Stimulated activated CD4-positive, alpha-beta T cell treated with anti-CD3 and anti-CD28 coated beads, Interleukin-1b, Interleukin-23, amount 100 ng/mL, for 24 hours (primary cell): ENCODE data around the gene RAB27B.
"Not testable (repeated sequence)": the region's sequence is repeated elsewhere in the genome, so short reads cannot be mapped to it uniquely, and the experiment has no call there.

Experiments
- DNase-seq, 4 experiments: peaks; one replicate each; pipeline ENCODE4 v3.0.0-alpha.2; 2020; ENCODE audit warnings: low read depth in 4 of 4, low spot score in 1 of 4

Gene RAB27B

GRCh38 chr18:54828281-54828881 lies at the start of gene RAB27B:
RAB27B (plus strand) TSS chr18:54828477; CDS start chr18:54877586, 49,109 bp downstream.
- peak; percentile 25 to 62 (median 51) for DNase-seq

- DNase-seq = no peak
These were observed 47.9 kb upstream of the RAB27B start for GRCh38 chr18:54780285-54780861.

DNA sequence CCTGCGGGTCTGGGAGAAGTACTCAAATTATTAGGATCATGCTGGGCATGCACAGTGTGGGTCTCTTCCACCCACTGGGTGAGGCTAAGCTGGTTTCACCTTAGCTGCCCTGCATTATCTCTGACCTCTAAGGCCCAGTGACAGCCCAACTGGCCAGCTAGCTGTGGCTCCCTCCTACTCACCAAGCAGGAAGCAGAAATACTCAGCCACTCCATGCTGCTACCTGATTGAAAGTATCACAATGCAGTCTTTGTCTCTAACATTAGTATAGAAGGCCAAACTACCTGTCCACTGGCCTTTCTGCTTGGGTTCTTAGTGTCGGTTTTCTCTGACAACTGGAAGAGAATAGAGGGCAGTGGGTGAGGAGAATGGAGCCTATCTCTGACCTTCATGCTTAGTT lies 47.3 kb upstream of the RAB27B start:
- DNase-seq = no peak

- no peak for DNase-seq
These were observed 45.1 kb upstream of the RAB27B start for GRCh38 chr18:54783139-54783538.

DNA sequence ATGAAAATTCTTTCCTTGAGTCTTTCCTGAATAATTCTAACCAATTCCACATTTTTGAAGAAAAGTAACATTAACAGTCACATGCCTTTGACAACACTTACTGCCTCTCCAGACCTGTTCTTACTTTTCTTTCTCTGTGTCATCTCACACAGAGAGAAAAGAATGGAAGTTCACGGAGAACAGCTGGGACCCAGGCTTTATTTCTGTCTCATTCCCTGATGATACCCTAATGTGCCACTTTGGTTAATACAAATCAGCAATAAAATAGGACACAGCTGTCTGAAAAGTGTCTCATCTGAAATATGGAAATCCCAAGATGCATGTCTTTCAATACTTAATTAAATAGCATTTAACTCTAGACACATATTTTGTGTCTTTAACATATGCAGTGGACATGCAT lies 42.1 kb upstream of the RAB27B start:
- no peak for DNase-seq

DNA sequence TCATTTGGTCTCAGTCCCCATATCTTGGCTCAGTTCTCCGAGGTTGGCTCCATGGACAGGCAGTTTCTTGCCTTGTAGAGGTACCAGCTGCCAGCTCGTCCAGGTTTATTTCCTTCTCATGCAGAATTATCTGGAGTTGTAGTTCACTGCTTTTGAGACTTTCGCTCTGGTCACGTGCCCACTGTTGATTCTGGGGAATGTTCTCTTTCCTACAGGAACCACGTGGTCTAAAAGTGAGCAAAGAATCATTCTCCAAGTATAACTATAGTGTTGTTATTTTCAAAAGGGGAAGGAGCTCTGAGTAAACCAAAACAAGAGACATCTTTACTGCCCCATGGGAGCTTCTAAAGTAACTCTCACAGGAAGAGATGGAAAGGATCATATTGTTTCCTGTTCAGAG lies 41.2 kb upstream of the RAB27B start:
- DNase-seq = no peak

GRCh38 chr18:54787616-54788015 lies 40.7 kb upstream of the RAB27B start:
- no peak for DNase-seq

GRCh38 chr18:54790109-54790508 lies 38.2 kb upstream of the RAB27B start:
- DNase-seq = no peak

DNA sequence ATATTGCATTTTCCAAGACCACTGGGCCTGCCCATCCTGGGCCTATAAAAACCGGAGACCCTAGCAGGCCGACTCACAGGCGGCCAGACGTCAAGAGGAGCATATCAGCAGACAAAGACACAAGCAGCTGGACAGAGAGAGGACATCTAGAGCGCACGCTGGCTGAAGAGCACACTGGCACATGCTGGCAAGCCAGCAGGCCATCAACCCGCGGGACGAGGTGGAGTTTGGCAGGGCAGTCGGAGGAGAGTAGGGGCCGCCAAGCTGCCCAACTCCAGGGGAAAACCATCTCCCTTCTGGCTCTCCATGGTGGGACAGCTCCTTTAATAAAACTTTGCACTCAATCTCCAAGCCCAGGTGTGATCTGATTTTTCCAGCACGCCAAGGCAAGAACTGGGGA lies 36.6 kb upstream of the RAB27B start:
- no peak for DNase-seq

DNA sequence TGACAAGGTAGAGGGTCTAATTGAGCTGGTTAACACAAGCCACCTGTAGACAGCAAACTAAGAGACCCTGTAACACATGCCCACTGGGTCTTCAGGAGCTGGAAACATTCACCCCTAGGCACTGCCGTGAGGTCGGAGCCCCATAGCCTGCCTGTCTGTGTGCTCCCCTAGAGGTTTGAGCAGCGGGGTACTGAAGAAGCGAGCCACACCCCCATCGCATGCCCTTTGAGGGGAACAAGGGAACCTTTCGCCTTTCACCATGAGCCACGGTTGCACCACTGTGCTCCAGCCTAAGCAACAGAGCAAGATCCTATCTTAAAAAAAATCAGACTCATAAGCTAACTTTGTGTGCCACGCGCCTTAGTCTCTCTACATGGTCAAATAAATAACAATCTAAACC lies 36.2 kb upstream of the RAB27B start:
- no peak for DNase-seq

GRCh38 chr18:54794823-54795222 lies 33.5 kb upstream of the RAB27B start:
- DNase-seq = no peak

DNA sequence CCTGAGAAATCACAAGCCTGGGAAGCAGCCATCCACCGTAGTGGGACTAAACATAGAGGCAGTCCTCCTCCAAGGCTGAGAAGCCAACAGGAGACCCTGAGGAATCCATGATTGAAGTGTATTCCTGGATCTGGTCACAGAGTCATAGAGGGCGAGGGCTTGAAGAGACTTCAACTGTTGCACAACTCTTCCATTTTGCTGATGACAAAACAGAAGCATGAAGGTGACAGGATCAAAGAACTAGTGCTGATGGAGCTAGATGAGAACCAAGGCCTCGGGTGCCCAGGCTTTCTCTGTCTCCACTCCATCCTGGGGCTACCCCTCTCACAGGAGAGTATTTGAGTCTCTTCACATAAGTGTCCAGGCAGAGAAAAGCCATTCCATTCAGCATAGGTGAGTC lies 30.1 kb upstream of the RAB27B start:
- no peak for DNase-seq

DNA sequence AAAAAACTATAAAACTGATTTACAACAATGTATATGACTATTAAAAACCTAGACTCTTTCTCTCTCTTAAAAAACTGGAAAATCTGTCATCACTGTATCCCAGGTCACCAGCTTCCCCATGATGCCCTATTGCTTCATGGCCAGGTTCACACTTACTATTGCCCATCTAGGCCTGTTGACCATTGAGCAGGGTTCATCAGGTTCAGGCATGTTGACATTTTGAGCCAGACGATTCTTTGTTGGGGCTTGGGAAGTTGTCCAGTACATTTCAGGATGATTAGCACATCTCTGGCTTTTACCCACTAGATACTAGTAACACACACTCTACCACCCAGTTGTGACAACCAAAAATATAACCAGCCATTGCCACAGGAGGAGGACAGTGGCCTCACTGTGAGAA lies 26.9 kb upstream of the RAB27B start:
- no peak for DNase-seq

DNA sequence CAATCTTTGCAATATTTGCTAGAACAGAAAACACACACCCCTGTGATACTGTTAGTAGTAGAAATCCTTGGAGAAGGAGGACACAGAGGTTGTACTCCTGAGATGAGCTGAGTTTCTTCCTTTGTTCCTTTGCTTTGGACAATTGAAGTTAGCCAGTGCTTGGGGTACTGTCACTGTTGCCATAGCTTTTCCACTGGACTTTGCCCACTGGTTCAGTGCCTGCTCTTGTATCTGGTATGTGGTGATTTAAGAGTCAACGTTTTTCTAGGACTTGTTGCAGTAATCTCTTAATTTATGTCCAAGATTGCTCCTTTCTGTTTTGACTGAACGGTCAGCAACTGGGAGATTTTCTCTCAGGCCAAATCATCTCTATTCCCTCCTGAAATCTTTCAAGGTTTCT lies 26.1 kb upstream of the RAB27B start:
- no peak for DNase-seq

GRCh38 chr18:54802686-54803395 lies 25.4 kb upstream of the RAB27B start:
- DNase-seq = no peak

- no peak for DNase-seq
These were observed 22.5 kb upstream of the RAB27B start for GRCh38 chr18:54805571-54806334.

DNA sequence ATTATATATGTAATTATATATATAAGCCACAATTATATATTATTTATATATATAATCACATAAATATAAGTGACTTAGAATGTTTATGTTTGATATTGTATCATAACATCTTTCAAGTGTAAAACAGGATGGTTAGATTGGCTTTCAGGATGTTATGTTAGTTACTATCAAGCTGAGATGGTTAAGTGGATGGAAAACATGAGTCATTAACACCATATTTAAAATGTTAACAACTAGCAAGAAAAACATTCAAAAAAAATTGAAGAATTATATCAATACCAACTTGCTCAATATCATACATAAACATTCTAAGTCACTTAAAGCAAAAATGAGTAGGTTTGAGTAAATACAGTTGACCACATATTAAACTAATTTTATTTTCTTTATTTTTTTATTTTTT lies 21.8 kb upstream of the RAB27B start:
- DNase-seq = no peak

- DNase-seq = no peak
These were observed 21.0 kb upstream of the RAB27B start for GRCh38 chr18:54807303-54807702.

DNA sequence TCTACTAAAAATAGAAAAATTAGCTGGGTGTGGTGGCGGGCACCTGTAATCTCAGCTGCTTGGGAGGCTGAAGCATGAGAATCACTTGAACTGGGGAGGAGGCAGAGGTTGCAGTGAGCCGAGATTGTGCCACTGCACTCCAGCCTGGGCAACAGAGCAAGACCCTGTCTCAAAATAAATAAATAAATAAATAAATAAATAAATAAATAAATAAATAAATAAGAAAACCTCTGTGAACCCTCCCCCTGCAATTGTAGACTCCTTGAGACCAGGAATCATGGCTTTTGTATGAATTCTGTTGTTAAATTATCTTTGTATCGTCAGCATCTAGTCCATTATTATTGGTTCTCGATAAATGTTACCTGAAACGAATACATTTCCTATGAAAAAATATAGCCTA lies 17.6 kb upstream of the RAB27B start:
- not testable (repeated sequence) for DNase-seq

- no peak for DNase-seq
These were observed 15.4 kb upstream of the RAB27B start for GRCh38 chr18:54812885-54813284.

DNA sequence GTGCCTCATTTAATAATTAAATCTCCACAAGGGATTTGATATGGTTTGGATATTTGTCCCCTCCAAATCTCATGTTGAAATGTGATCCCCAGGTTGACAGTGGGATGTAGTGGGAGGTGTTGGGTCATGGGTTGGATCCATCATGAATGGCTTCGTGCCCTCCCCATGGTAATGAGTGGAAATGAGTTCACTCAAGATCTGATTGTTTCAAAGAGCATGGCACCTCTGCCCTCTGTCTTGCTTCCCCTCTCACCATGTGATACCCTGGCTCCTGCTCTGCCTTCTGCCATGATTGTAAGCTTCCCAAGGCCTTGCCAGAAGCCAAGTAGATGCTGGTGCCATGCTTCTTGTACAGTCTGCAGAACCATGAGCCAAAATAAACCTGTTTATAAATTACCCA lies 15.0 kb upstream of the RAB27B start:
- DNase-seq = no peak

DNA sequence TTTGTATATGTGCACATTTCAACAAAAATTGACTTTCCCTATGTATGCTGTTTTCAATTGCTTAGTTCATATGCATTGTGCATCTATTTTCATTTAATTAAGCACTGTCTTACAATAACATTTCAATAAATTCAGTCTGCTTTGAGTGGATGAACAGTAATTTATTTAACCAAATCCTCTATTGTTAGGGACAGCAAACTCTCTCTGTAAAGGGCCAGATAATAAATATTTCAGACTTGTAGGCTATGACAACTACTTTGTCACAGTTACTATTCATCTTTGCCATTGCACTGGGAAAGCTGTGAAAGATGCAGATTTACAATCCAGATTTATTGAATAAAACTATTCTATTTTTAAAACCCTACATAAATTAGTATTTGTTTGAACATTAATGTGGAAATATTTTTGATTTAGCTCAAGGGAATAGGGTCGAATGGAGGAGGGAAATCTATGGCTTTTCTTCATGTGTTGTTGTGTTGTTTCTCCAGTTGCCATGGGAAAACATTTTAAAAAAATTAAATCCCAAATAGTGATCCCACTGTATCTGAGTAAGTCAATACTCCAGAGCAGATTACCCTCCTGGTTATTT lies 14.2 kb upstream of the RAB27B start:
- DNase-seq = no peak
